Aortic smooth muscle cell (primary cell): Measurements from ENCODE around the gene RRAGD. TPM values are rescaled to one million over a fixed set of nuclear protein-coding genes. Genes with fewer than 3 reads are reported as not detected.

Experiments
- total RNA-seq: library from RNA; depleted of rRNA; stranded (reverse); fragments of >200 nt; gene quantifications from 2 replicates; pipeline ENCODE4 v1.2.3, GENCODE V29; 2014

Gene RRAGD, protein sequence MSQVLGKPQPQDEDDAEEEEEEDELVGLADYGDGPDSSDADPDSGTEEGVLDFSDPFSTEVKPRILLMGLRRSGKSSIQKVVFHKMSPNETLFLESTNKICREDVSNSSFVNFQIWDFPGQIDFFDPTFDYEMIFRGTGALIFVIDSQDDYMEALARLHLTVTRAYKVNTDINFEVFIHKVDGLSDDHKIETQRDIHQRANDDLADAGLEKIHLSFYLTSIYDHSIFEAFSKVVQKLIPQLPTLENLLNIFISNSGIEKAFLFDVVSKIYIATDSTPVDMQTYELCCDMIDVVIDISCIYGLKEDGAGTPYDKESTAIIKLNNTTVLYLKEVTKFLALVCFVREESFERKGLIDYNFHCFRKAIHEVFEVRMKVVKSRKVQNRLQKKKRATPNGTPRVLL
- 3.2 and 5.9 TPM in 2 replicates for total RNA-seq

DNA sequence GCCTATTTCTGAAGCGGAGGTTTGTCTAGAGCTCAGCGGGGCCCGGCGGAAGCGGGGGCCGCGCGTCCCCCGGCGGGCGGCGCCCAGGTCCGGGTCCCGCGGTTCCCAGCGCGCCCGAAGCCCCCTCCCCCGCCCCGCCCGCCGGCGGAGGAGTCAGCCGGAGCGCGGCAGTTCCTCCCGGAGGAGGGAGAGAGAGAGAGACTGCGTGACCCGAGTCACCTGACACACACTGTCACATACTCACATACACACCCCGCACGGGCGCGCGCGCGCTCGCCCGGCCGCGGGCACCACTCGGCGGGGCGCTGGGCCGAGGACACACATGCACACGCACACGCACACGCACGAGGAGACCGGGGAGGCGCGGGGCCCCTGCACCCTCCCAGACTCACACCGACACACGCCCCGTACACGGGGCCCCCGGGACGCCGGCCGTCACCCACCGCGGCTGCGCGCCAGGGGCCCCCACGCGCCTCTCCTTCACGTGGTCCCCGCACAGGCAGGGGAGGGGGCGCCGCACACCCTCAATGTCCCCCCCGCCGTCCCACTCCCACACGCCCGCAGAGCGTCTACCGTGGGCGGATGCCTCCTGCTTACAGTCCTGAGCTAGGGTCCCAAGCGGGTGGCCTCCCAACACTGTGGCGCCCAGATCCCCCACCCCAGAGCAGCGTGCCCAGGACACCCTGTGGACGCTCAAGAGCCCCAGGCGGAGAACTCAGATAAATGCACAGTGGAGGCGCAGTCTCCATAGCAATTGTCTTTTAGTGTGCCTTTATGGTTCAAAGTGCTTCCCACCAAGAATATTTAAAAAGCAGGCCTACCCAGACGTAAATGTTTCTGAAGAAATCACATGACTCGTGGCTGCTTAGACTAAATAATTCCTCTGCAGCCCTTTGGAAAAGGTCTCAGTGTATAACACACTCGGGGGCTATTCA, at the start of gene RRAGD:
Gene RRAGD, minus strand, starts transcription at position 203 of the 935 bp plus-strand sequence. CDS start 280 bp downstream, outside the sequence.

DNA sequence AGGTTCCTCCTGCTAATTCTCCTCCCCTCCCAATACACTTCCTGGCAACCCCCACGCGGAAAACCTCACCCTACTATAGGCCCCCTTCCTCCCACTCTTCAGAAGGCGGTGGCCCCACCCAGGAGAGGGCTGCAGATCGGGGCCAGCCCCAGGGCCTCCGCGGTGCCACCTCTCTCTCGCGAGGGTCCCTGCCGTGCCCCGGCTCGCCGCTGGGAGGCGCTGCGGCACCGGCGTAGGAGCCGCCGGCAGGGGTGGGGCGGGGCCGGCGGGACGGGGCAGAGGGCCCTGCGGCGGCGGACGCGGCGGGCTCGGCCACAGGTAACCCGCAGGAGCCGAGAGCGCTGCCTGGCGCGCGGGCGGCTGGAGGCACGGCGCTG, 20.8 kb upstream of the RRAGD start, which contains the start of gene ANKRD6:
Gene ANKRD6, plus strand, starts transcription at position 278 of the 377 bp plus-strand sequence. CDS start 133,825 bp downstream, outside the sequence.

DNA sequence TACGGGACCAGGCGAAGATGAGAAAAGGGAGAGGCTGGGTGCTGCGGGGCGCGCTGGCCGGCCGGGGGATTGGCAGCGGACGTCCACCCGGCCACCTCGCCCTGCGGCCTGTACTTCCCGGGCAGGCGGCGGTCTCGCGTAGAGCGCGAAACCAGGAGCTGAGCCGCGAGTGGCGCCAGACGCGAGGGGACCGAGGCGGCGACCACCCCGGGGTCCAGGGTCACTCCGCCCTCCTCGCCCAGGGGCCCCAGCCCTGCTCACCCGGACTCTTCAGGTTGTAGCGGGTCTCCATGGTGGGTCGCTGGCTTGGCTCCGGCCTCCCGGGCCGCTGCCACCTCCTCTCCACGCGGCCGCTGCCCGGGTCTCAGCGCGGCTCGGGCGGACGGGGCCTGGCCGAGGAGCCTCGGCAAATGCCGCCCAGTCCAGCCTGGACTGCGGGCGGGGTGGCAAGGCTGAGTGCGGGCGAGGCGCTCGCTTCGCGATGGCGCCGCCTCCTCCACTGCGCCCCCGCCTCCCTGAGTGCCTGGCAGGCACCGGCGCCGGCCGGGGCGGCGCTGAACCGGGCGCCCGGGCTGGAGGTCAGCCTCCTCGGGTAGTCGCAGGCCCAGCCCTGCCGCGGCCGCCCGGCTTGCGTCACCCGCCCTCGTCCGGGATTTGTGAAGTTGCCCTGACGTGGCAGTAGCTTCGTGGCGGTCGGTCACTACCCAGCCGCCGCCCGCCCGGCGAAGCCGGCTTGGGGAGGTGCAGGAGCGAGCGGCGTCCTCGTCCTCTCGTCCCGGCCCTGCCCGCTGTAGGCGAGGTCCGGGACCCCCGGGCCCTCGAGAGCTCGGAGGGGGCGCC, 59.6 kb downstream of the RRAGD start, which contains the start of gene UBE2J1:
Gene UBE2J1, minus strand, starts transcription at position 445 of the 840 bp plus-strand sequence. Its CDS starts 153 bp downstream, at position 292.

DNA sequence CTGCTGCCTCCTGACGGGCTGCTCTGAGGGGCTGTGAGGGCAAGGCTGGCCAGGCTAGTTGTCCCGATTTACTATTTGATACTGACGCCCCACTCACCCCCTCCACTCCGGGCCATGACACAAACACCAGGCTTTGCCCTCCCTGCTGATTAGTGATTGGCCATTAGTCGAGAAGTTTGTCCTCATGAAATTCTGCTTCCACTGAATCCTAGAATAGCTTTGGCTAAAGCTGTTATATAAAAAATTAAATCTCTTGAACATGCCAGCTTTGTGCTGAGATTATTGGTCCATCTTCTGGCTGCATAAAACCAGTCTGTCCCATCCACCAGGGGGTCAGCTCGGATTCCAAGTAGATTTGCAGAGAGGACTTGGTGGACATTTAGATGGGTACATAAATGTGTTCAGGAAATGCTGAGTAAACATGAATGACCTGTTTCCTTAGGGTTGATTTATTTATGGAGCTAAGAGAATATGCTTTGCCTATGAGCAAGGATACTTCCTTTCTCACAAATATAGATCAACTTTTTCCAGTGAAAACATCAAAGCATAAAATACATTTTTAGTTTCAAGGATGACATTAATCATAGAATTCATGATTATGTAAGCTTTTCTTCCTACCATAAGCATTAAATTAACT, 96.7 kb downstream of the RRAGD start, which contains the start of gene GABRR2:
Gene GABRR2, minus strand, starts transcription at position 51 of the 637 bp plus-strand sequence. CDS start 134 bp downstream, outside the sequence.

Other genes with a start within 250 kb of the RRAGD start
- not detected in 2 replicates for gene GABRR1, start 194.9 kb downstream of the RRAGD start, total RNA-seq
- gene GABRR2, start 97.0 kb downstream of the RRAGD start, total RNA-seq, result 0.12 and 0.26 TPM in 2 replicates
- gene UBE2J1, start 59.6 kb downstream of the RRAGD start, total RNA-seq, result 31.2 and 31.3 TPM in 2 replicates
- gene ANKRD6, start 20.9 kb upstream of the RRAGD start, total RNA-seq, result 12.3 and 24.5 TPM in 2 replicates
- gene LYRM2, start 226.5 kb upstream of the RRAGD start, total RNA-seq, result 21.4 and 22.6 TPM in 2 replicates